Stimulated activated CD8-positive, alpha-beta memory T cell treated with anti-CD3 and anti-CD28 coated beads, Interleukin-7, amount 100 ng/mL, for 48 hours (primary cell): ENCODE results near the gene PPM1B.
"Not testable (repeated sequence)": the region's sequence is repeated elsewhere in the genome, so short reads cannot be mapped to it uniquely, and the experiment has no call there.

Experiments used
- DNase-seq, 2 donors: peaks; one replicate each; pipeline ENCODE4 v3.0.0-alpha.2; 2020; ENCODE audit warnings: low read depth in 1 of 2; ENCODE audit errors: extremely low read depth in 1 of 2

PPM1B gene

DNA sequence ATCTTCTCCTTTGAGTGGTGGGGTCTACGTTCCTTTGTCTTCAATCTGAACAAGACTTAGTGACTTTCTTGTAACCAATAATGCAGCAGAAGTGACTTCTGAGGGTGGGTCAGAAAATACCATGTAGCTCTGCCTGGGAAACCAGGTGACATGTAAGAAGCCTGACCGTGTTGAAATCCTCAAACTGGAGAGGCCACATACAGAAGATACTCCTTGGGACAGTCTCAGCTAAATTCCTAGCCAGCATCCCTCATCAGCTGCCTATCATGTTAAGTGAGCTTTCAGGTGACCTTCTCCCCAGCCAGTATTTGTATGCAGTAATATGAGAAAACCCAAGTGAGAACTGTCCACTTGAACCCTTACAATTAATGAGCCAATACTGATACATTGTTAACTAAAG, 27.0 kb downstream of the PPM1B start:
- DNase-seq = no peak

DNA sequence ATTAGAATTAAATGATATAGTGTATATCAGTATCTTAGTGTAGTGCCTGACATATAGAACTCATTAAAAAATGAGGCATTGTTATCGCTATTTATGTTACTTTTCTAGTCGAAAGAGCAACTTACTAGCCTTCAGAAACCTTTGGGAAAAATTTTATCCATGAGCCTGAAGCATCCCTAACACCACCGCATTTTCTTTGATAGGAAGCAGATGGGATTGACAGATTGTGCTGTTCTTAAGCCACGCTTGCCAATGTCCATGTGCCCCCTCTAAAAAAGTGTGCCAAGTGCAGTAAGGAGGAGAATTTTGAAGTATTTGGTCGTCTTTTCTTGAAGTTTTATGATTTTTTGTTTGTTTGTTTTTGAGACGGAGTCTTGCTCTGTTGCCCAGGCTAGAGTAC, 29.1 kb downstream of the PPM1B start:
- DNase-seq = no peak

DNA sequence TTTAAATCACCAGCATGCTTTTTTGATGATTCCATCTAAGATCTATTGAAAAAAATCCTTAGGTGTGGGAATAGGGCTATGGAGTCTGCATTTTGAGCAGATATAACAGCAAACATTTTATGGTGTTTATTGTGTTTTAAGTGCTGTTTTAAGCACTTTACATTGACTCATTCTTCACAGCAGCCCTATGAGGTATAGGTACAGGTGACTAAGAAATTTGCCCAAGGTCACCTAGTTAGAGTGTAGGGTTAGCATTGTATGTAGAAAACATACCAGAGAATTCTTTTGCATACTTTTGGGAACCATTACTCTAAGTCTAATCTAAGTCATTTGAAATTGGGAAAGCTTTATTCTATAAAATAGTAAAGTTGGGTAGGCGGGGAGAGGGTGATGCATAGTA, 31.3 kb downstream of the PPM1B start:
- no peak for DNase-seq

DNA sequence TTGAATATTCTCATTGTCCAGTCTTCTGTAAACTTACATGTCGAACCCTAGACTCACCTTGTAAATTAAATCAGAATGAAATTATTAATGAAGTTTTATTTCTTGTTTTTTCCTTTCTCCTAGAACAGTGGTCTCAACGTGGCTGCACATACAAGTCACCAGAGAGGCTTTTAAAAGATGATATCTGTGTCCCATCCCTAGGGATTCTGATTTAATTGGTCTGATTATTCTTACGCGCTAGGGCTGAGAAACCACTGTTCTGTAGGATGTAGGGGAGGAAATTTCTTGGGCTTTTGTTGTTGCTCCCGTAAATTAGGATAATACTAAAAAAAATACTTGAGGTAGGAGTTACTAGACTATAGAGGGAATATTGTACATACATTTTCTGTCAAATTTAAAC, 32.1 kb downstream of the PPM1B start:
- no peak for DNase-seq

DNA sequence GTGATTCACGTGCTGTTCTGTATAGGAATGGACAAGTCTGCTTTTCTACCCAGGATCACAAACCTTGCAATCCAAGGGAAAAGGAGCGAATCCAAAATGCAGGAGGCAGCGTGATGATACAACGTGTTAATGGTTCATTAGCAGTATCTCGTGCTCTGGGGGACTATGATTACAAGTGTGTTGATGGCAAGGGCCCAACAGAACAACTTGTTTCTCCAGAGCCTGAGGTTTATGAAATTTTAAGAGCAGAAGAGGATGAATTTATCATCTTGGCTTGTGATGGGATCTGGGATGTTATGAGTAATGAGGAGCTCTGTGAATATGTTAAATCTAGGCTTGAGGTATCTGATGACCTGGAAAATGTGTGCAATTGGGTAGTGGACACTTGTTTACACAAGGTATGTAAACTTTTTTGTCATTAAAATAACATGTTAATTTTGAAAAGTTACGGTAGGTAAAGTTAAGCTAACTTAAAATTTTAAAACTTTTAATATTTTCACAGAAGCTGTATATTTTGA, 33.0 kb downstream of the PPM1B start:
- DNase-seq = no peak

DNA sequence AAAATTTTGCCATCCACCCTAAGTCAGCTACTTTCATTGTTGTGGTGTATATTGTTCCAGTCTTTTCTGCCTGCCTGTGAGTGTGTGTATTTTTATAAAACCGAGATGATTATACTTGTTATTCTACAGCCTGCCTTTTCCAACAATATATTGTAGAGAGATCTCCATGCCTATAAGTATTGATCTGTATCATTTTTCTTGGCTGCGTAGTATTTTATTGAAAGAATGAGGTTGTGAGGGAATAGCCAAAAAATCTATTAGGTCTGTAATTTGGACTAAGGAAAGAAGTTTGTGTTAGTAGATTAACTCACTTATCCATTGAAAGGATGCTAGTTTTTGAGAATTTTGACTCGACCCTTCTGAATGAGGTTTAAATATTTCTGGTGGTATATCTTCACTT, 34.9 kb downstream of the PPM1B start:
- no peak for DNase-seq

DNA sequence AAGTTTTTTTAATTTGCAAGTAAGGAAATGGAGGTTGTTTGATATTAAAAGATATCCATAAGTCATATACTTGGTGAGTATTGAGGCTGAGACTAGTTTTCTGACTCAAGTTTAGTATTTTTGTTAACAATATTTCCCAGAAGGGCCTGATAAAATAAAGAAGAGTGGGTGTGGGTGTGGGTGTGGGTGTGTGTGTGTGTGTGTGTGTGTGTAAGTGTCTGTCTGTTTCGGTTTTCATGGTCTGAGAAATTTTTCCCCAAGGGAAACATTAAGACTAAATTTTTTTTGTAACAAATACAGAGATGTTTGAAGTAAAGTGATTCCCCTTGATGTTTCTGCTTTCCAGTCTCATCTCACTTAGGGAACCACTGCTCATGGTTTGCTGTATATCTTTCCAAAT, 36.5 kb downstream of the PPM1B start:
- DNase-seq = no peak

DNA sequence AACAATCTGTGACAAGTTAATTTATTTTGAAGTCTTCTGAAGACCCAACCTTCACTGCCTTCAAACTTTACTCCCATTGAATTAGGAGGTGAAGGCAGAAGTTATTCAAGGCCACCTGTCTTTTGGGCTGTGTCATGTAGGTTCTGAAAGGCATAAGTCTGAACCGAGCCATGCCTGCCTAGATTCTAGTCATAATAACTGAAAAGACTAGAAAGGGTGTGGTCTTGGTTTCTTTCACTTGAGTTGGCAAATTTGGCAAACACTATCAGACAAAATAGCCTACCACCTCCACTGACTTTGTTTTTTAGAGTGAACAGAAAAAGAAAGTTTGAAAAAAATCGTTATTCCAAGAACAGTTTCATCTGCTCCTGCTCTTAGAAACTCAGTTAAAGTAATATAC, 38.4 kb downstream of the PPM1B start:
- DNase-seq = no peak

DNA sequence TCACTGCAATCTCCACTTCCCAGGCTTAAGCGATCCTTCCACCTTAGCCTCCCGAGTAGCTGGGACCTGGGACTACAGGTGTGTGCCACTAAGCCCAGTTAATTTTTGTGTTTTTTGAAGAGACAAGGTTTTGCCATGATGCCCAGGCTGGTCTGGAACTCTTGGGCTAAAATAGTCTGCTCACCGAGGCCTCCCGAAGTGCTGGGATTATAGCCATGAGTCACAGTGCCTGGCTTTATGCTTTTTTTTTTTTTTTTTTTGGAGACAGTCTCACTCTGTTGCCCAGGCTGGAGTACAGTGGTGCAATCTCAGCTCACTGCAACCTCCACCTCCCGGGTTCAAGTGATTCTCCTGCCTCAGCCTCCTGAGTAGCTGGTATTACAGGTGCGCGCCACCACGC, 39.0 kb downstream of the PPM1B start:
- not testable (repeated sequence) for DNase-seq

DNA sequence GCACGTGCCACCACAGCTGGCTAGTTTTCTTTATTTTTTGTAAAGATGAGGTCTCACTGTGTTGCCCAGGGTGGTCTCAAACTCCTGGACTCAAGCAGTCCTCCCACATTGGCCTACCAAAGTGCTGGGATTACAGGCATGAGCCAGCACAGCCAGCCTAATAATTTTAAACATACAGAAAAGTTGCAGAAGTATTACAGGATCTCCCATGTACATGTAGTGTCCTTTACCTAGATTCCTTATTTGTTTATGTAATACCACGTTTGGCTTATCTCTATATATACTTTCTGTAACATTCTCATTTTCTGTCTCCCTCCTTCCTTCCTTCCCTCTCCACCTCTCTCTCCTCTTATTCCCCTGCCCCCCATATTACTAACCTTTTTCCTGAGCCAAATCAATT, 41.7 kb downstream of the PPM1B start:
- DNase-seq = no peak

DNA sequence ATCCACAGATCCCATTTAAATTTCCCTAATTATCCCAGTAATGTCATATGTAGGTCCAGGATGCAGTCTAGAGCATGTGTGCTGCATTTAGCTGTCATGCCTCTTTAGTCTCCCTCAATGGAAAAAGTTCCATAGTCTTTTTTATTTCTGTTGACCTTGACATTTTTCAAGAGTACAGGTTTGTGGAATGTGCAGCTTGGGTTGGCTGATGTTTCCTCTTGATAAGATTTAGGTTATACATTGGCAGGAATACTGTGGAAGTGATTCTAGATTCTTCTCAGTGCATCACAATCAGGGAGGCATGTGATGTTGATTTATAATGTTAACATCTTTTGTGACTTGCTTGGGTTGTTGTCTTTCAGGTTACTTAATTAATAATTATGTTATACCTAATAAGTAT, 42.5 kb downstream of the PPM1B start:
- no peak for DNase-seq

DNA sequence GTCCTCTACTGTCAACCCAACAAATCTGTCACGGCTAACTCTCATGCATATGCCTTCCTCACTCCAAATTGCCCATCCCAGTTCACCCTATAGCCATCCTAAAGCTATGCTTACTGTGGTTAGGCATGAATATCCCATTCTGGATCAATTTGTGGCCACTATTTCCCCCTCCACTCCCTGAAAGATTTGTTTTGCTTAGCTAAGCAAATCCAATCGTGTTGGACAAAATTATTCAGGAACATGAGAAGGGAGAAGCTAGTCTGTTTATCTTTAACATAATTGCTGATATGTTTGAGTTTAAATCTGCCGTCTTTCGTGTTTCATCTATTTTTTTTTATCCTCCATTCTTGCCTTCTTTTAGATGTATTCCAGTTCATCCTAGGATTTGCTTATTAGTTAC, 43.6 kb downstream of the PPM1B start:
- no peak for DNase-seq

DNA sequence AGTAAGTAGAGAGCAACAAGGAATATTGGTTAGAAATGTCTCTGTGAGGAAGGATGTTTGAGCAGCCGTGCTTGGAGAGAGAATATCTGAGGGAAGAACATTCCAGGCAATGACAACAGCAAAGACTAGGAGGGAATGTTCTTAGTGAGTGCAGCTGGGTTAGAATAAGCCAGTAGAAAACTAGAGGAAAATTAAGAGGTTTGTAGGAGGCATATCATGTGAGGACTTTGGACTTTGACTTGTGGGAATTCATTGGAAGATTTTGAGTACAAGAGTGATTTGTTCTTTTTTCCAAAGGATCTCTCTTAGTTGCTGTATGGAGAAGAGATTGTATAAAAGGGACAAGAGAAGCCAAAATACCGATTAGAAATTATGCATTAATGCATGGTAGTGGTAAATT, 47.2 kb downstream of the PPM1B start:
- no peak for DNase-seq

DNA sequence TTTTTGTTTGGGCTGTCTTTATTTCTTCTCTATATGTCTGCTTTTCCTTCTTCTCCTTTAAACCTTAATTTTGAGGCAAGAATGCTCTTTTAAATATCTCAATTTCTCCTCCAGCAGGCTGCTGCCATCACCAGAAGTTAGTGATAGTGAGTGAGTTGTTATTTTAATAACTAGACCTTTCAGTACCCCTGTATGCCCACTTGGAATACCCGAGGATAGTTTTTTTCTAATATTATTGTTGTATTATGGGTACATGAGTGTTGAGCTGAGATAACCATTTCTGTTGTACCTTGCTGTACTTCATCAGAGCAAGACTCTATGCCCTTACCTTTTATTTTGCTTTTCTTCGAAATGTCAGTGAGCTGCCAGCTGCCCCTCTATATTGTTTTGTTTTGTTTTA, 50.1 kb downstream of the PPM1B start:
- no peak for DNase-seq

DNA sequence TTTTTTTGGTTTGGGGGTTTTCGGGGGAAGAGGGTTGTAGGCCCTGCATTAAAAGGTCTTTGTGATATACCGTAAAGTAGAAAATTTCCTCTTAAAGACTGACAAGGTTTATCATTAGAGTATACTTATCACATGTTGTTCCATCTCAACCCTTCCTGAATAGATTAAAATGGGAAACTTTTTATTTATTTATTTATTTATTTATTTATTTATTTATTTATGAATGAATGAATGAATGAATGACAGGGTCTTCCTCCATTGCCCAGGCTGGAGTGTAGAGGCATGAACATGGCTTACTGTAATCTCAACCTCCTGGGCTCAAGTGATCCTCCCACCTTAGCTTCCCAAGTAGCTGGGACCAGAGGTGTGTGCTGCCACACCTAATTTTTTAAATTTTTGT, 58.1 kb downstream of the PPM1B start:
- no peak for DNase-seq

DNA sequence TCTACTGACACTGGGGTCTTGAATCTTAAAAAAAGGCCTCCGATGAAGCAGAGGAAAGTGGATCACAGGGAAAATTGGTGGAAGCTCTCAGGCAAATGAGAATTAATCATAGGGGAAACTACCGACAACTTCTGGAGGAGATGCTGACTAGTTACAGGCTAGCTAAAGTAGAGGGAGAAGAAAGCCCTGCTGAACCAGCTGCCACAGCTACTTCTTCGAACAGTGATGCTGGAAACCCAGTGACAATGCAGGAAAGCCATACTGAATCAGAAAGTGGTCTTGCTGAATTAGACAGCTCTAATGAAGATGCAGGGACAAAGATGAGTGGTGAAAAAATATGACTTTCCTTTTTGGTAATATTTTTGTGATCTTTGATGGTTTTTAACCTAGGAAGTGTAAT, 61.7 kb downstream of the PPM1B start:
- no peak for DNase-seq

DNA sequence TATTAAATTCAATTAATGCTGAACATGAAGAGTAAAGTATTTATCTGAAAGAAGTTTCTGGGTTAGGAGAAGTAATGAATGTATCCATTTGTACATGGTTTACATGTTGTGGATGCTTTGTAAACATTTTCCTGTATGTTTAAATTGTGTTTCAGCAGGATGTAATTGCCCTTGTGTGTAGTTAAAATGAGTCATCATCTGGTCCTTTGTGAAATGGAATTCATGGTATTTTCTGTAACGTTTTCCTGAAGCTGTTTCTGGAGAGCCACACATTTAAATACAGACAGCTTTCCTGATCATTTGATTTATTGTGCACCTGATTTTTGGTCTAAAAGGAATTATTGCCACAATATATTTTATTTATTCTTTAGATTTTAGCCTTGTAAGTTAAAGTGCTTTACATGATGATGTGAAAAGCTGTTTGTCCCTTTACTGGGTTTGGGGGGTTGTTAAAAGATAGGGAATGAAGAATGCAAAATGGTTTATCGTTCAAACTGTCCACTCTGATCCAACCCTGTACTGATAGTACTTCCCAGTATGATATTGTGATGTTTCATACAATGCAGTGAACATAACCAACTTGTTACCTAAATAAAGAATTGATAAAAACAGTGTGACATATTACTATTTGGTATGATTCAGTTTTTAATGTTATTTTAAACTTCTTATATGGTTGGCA, 64.9 kb downstream of the PPM1B start:
- no peak for DNase-seq

DNA sequence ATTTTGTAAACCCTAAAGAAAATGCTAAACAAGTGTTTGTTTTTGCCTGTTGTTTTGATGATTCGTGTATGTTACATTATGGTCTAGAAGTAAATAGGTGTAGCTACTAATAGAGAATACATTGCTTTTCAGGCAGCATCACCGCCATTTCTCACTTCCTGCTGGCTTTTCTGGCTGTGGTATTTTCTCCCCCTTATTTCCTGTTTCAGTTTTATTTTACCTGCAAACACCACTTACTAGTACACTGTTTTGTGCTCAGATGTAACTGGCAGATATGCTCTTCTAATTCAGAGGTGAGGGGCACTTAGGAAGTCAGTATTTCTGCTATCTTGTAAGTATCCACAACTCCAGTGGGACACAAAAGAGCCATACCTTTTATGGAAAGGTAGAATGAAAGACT, 68.5 kb downstream of the PPM1B start:
- DNase-seq = no peak

DNA sequence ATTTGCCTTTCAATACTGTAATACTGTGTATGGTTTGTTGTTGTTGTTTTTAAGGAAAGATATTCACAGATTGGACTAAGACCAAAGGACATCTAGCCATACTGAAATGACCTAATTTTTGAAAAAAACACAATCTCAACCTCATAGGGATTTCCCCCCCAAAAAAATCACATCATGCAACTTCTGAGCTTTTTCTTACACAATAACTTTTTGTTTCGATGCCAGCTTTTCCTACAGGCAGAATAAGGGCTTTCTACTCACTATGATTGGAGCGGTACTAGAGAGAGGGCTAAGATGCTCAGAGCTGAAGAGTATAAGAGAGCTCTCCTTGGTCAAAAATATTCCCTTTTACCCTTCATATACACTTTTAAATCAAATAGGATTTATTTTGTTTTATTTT, 74.2 kb downstream of the PPM1B start:
- no peak for DNase-seq

DNA sequence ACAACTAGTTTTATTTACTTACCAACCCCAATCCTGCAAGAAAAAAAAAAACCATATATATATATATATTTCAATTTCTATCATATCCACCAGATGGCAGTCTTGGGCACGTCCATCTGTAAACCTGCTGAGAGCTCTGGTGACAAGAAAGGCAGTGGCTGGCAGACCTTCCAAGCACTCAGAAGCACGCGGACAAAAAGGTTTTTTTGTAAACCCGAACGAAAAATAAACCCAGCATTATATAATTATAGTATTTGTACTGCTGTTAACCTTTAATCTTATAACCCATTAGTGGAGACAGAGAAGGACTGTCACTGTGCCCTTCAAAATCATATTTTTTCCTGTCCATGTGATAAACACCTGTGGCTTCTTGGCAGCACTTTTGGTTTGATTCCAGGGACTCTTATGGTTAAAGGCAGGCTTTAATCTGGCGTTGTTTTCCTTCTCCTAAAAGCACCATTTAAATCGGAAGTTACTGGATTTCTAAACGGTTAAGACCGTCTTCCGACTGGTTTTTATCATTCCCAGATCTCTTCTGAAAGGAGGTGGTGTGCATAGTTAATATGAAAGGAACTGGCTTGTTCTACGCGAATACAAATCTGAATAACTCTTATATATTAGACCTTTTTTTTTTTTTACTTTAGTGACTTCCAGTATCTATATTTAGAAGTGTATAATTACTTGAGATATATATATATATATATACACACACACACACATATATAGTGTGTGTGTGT, 75.6 kb downstream of the PPM1B start:
- DNase-seq = peak in 1 of 2 donors; percentile 25

DNA sequence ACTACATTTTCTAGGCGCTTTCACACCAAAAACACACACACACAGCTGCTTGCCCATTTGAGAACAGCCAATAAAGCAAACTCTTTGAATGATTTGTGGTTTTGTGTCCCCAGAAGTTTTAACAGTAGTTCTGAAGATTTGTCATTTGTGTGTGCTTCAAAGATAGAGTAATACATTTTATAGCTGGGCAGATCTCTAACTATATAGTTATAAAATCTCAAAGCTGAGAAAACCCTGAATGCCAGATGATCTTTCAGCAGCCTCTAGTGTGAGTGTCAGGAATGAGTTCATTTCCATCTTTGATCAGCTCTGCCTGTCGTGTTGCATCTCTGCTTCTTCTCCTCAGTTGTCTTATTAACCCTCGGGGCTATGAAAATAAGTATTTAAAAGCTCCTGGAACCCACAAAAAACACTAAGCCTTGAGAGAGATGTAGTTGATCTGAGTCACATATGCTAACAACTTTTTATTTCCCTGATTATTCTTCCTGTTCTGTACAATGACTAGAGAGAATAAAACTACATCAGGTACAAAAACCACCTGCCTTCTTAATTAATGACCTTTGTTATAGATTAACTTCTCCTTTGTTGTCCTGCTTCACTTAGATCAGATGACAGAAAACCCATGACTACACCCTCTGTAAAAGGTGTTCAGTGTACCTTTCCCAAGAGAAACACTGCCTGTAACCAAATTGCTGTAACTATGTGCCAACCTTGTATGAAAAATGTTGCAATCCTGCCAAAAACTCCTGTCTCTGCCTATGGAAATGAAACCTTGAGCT, 76.6 kb downstream of the PPM1B start:
- no peak for DNase-seq

DNA sequence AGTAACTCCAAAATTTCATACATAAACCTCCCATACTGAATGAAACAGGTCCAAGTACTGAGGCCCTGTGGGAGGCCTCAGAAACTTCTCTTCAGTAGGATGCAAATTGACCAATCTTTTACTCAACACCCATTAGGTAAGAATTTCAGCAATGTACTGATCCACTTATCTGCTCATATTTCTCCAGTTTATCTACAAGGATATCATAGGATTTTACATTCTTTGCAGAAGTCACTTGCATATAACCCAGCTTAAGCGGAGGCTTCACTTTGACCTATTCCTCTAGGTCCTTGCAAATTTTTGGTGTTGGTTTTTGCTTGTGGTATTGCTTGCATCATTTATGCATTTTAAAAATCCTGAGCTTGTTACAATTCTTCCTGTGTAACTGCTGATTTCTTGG, 77.8 kb downstream of the PPM1B start:
- no peak for DNase-seq
